ENCODE data around the gene ARHGAP25.

- TF ChIP-seq POLR2AphosphoS5 (IDR thresholded peaks at IDR 0.05; ENCODE audit: low read depth, low read length) (no peak), POLR2A (IDR thresholded peaks at IDR 0.05; ENCODE audit: low read depth, low read length) (no peak), TAF1 (IDR thresholded peaks at IDR 0.05; ENCODE audit: borderline replicate concordance, low read depth, low read length) (no peak)
Observed at GRCh38 chr2:68863996-68864395, 129.4 kb downstream of the ARHGAP25 start.

All from GM12892 (cell line).